HEK293T (cell line): ENCODE results near the gene ACSM5.
"Not testable (repeated sequence)": the region's sequence is repeated elsewhere in the genome, so short reads cannot be mapped to it uniquely, and the experiment has no call there.

Source experiments
- ELF4 ChIP-seq: fragments of 450-650 bp; IDR thresholded peaks from 2 replicates; pipeline ENCODE4 v1.6.1; 2017; ENCODE audit warnings: antibody characterized with exemption
- FOXA1 ChIP-seq: fragments of 450-650 bp; IDR thresholded peaks from 2 replicates; pipeline ENCODE4 v1.6.1; 2016; ENCODE audit warnings: mild to moderate bottlenecking
- FOXK2 ChIP-seq: fragments of 450-650 bp; IDR thresholded peaks from 2 replicates; pipeline ENCODE4 v1.6.1; 2016; ENCODE audit warnings: mild to moderate bottlenecking
- HDGF ChIP-seq: fragments of 450-650 bp; IDR thresholded peaks from 2 replicates; pipeline ENCODE4 v1.6.1; 2017; ENCODE audit warnings: antibody characterized with exemption, borderline replicate concordance
- L3MBTL2 ChIP-seq: fragments of 450-650 bp; conservative IDR thresholded peaks from 2 replicates; pipeline ENCODE4 v1.6.1; 2016; ENCODE audit warnings: mild to moderate bottlenecking
- LEF1 ChIP-seq: fragments of 450-650 bp; IDR thresholded peaks from 2 replicates; pipeline ENCODE4 v1.6.1; 2017; ENCODE audit warnings: mild to moderate bottlenecking, borderline replicate concordance
- PKNOX1 ChIP-seq: fragments of 450-650 bp; IDR thresholded peaks from 2 replicates; pipeline ENCODE4 v1.6.1; 2016
- SP1 ChIP-seq: fragments of 450-650 bp; IDR thresholded peaks from 2 replicates; pipeline ENCODE4 v1.6.1; 2017
- SUZ12 ChIP-seq: fragments of 450-650 bp; IDR thresholded peaks from 2 replicates; pipeline ENCODE4 v1.6.1; 2016; ENCODE audit warnings: mild to moderate bottlenecking

GRCh38 chr16:20460313-20460712 lies 51.0 kb downstream of the ACSM5 start:
- TF ChIP-seq SUZ12, L3MBTL2, SP1, FOXA1, PKNOX1, ELF4, HDGF, FOXK2, LEF1: not testable (repeated sequence)
